K562 (cell line): ENCODE results near the gene PCMTD2. TPM values are rescaled to one million over a fixed set of nuclear protein-coding genes. Genes with fewer than 3 reads are reported as not detected.

Experiments used
- ATAC-seq: fragments of 200-7000 bp; cut with Tn5 transposase; 3 replicates; pipeline ENCODE4 v1.9.1; 2020; ENCODE audit warnings: moderate library complexity
- BruUV-seq: library from RNA; stranded (reverse); fragments of 400-500 nt; replicated peaks from 2 replicates; lab custom pipeline; 2021; lab: Mats Ljungman, UMichigan
- CTCF ChIA-PET: fragments of 300-600 bp; formaldehyde crosslinking; extraction: SDS; loops from one replicate; lab custom pipeline; 2021; ENCODE audit warnings: low intra/inter-chr PET ratio; lab: Yijun Ruan, JAX
- POLR2A ChIA-PET: fragments of 300-600, 350-650 bp; sonication (Branson Sonifier 250); formaldehyde crosslinking; extraction: SDS; loops from one replicate; lab custom pipeline; 2021; ENCODE audit warnings: antibody characterized with exemption, inconsistent platforms; lab: Yijun Ruan, JAX
- DNase-seq, 4 experiments: peaks; one replicate each; pipeline versions ENCODE4 v3.0.0 to v3.0.0-alpha.2; 2011 to 2018; ENCODE audit warnings: low spot score in 3 of 4, mixed read lengths in 3 of 4; ENCODE audit errors: extremely low read depth in 1 of 4
- FAIRE-seq: peaks from 2 replicates; lab custom pipeline; 2011; peaks lifted over from hg19 to GRCh38; lab: Jason Lieb, UNC
- H2AFZ ChIP-seq: 2 replicates; pipeline ENCODE4 v1.6.0; 2011; ENCODE audit warnings: low read depth, low read length, control low read depth, inconsistent platforms
- H3K27ac ChIP-seq: fragments of 200-600 bp; 3 replicates; pipeline ENCODE4 v1.8.0; 2011; ENCODE audit warnings: low read depth, mild to moderate bottlenecking, control low read depth, inconsistent platforms, low read length, moderate library complexity, mixed read lengths; ENCODE audit errors: extremely low read depth
- H3K27me3 ChIP-seq, 2 experiments: fragments of 300-600 bp in 1 of 2; 2 replicates in 1 of 2; 3 replicates in 1 of 2; pipeline versions ENCODE4 v1.6.0 to v1.8.0; 2011; ENCODE audit warnings: inconsistent platforms in 2 of 2, low read length in 2 of 2, mild to moderate bottlenecking in 1 of 2, mixed read lengths in 1 of 2, moderate library complexity in 1 of 2; ENCODE audit not compliant: control insufficient read depth in 2 of 2, insufficient read depth in 2 of 2
- H3K36me3 ChIP-seq: fragments of 300-600 bp; 3 replicates; pipeline ENCODE4 v1.8.0; 2011; ENCODE audit warnings: mild to moderate bottlenecking, low read length, inconsistent platforms; ENCODE audit not compliant: control insufficient read depth, insufficient read depth
- H3K4me1 ChIP-seq, 2 experiments: fragments of 200-600 bp in 1 of 2; replicated peaks in 1 of 2; 2 replicates in 1 of 2; 3 replicates in 1 of 2; pipeline versions ENCODE4 v1.5.1 to v1.8.0; 2011; ENCODE audit warnings: inconsistent platforms in 2 of 2, low read length in 2 of 2, mild to moderate bottlenecking in 1 of 2, mixed read lengths in 1 of 2, moderate library complexity in 1 of 2; ENCODE audit not compliant: control insufficient read depth in 2 of 2, insufficient read depth in 2 of 2
- H3K4me2 ChIP-seq: 2 replicates; pipeline ENCODE4 v1.6.1; 2011; ENCODE audit warnings: low read length, control low read depth, inconsistent platforms, mixed read lengths; ENCODE audit not compliant: insufficient read depth
- H3K4me3 ChIP-seq: fragments of 200-600 bp; sonication (generic), shearing (Covaris generic); 2 replicates; pipeline ENCODE4 v1.5.1; 2016; ENCODE audit warnings: control low read depth, inconsistent platforms
- H3K79me2 ChIP-seq: fragments of 200-600 bp; 3 replicates; pipeline ENCODE4 v1.8.0; 2011; ENCODE audit warnings: low read length, inconsistent platforms; ENCODE audit not compliant: control insufficient read depth, insufficient read depth
- H3K9ac ChIP-seq, 2 experiments: 2 replicates each; pipeline versions ENCODE4 v1.6.0 to v1.6.1; 2011; ENCODE audit warnings: low read depth in 2 of 2, low read length in 2 of 2, control low read depth in 1 of 2, inconsistent platforms in 1 of 2, mild to moderate bottlenecking in 1 of 2, mixed read lengths in 1 of 2; ENCODE audit not compliant: insufficient read depth in 1 of 2
- H3K9me1 ChIP-seq: one replicate; pipeline ENCODE4 v1.6.0; 2011; ENCODE audit warnings: inconsistent platforms, mild to moderate bottlenecking, low read length, moderate library complexity; ENCODE audit not compliant: control insufficient read depth, insufficient read depth
- H3K9me3 ChIP-seq: replicated peaks from 2 replicates; pipeline ENCODE4 v1.5.1; 2011; ENCODE audit warnings: low read depth, low read length, inconsistent platforms; ENCODE audit not compliant: control insufficient read depth, insufficient read depth
- H4K20me1 ChIP-seq: replicated peaks from 2 replicates; pipeline ENCODE4 v1.6.1; 2011; ENCODE audit warnings: low read length, inconsistent platforms, mixed read lengths; ENCODE audit not compliant: control insufficient read depth, insufficient read depth
- CBX1 ChIP-seq: sonication (generic); IDR thresholded peaks from 2 replicates; pipeline ENCODE4 v1.6.1; 2016; ENCODE audit warnings: antibody characterized with exemption, low read depth, mild to moderate bottlenecking
- CEBPG ChIP-seq, 3 experiments: fragments of 200-800 bp in 1 of 3; sonication (Bioruptor generic) in 1 of 3; sonication (generic) in 1 of 3; formaldehyde crosslinking in 1 of 3; IDR thresholded peaks in 2 of 3; conservative IDR thresholded peaks in 1 of 3; 2 replicates each; pipeline versions ENCODE4 v1.6.1 to v1.8.0; 2016 to 2022; ENCODE audit warnings: missing compliant biosample characterization in 2 of 3, missing genetic modification characterization in 2 of 3, mild to moderate bottlenecking in 1 of 3, missing genetic modification reagents in 1 of 3
- GABPB1 ChIP-seq: sonication (generic); formaldehyde crosslinking; IDR thresholded peaks from 2 replicates; pipeline ENCODE4 v1.8.0; 2022; ENCODE audit warnings: mild to moderate bottlenecking, missing genetic modification reagents
- NFIC ChIP-seq: fragments of 450-650 bp; IDR thresholded peaks from 2 replicates; pipeline ENCODE4 v1.6.1; 2017; ENCODE audit warnings: mild to moderate bottlenecking, inconsistent platforms
- SMAD2 ChIP-seq: fragments of 150-350 bp; IDR thresholded peaks from 2 replicates; pipeline ENCODE4 v1.6.1; 2014; ENCODE audit warnings: low read depth, mild to moderate bottlenecking, low read length
- ZNF212 ChIP-seq: fragments of 450-650 bp; formaldehyde crosslinking; IDR thresholded peaks from 2 replicates; pipeline ENCODE4 v1.4.0; 2020; ENCODE audit warnings: mild to moderate bottlenecking
- ZNF75A ChIP-seq: fragments of 450-650 bp; formaldehyde crosslinking; IDR thresholded peaks from 2 replicates; pipeline ENCODE4 v1.4.0; 2020; ENCODE audit warnings: mild to moderate bottlenecking
- ZNF780A ChIP-seq: fragments of 250-450 bp; sonication (Bioruptor Pico); IDR thresholded peaks from 2 replicates; pipeline ENCODE4 v1.5.0; 2021; ENCODE audit warnings: mild to moderate bottlenecking
- WGBS: fragments of 100-300 bp; shearing (Covaris generic); methylation state at CpG from one replicate; pipeline ENCODE4 v1.1.6; 2016; ENCODE audit warnings: low coverage, mixed read lengths; ENCODE audit not compliant: insufficient coverage; ENCODE audit errors: missing lambda C conversion rate; 5-methylcytosine and 5-hydroxymethylcytosine counted together
- in situ Hi-C: fragments of 300-500 bp; cut with MboI; formaldehyde crosslinking; loops from 4 replicates; pipeline ENCODE4 v1.15.0; 2018; ENCODE audit warnings: inconsistent platforms, mixed read lengths
- intact Hi-C: fragments of 100-400 bp; cut with micrococcal nuclease; formaldehyde crosslinking; loops from 2 replicates; pipeline ENCODE4 v1.14.2; 2022
- polyA plus RNA-seq, 8 experiments: library from polyadenylated mRNA; depleted of rRNA in 4 of 8; stranded (reverse) in 5 of 8; unstranded in 3 of 8; fragments of >200 nt; fragmentation: Nextera tagmentation in 2 of 8; fragmentation: Illumina TruSeq in 1 of 8; extraction: Ambion mirVana in 2 of 8; extraction: Trizol in 1 of 8; gene quantifications; 2 replicates each; pipeline versions ENCODE4 v1.2.1 to v1.2.3, GENCODE V29; 2011 to 2014; ENCODE audit warnings: inconsistent platforms in 1 of 8, missing spikeins in 1 of 8
- total RNA-seq, 7 experiments: library from RNA; depleted of rRNA in 6 of 7; stranded (reverse); fragments of >200 nt in 6 of 7; fragmentation: Illumina TruSeq in 2 of 7; extraction: Trizol in 2 of 7; gene quantifications; 2 replicates each; pipeline versions ENCODE4 v1.2.1 to v1.2.3, GENCODE V29; 2011 to 2021; ENCODE audit warnings: low replicate concordance in 1 of 7
- TF ChIP-seq, protein P1 (sequence below): fragments of 450-650 bp; IDR thresholded peaks from 2 replicates; pipeline ENCODE4 v1.6.1; 2018; ENCODE audit not compliant: partially characterized antibody

PCMTD2 gene
- total and polyA plus RNA-seq, 9 of the 15 experiments (the other 6 are each of a cell fraction or from before 2014, with no cell fraction given), result 11.3 to 49.3 (median 28.4) TPM

DNA sequence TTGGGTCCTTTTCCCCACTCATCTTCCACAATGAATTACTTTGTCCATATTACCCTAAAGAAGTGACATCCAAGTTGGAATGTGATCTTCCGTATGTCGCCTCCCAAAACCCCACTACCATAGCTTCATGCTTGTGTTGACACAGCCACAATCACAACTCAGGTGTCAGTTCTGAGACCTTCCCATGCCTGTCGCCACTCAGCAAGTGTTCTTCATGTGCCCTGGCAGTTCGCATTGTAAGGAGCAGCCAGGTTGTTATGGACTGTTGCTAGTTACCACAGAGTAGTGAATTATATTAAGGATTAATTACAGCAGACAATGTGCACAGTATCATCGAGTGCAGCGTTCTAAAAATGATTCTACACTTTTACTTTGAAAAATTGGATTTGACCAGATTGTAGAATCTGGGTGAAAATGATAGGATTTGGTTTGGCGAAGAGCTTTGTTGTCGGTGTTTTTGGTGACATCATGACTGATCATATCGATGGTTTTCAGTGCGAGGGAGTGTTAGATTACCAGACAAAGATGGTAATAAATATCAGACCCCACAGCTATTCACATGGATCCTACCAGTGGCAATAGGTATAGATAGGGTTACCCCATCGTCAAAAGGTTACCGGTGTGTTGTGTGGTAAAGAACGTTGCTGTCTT lies 1.7 kb downstream of the PCMTD2 start:
- FAIRE-seq (no peak), ATAC-seq (no peak), DNase-seq (peak in 1 of 4 experiments; percentile 6)
- H3K27ac ChIP-seq, result no peak overlapping the region
- peak overlapping the region in 1 of 2 experiments; percentile 70; a peak in 1 of 4 replicates for H3K9ac ChIP-seq
- H3K36me3 ChIP-seq, result peaks cover 3% of the 10 kb centered on the region; the same call in 2 of the 3 replicates
- H3K9me1 ChIP-seq, result no peaks in the 10 kb centered on the region
- peaks cover 21% of the 10 kb centered on the region in 2 experiments for H3K4me1 ChIP-seq
- BruUV-seq, result no TSS peak
- no peaks in the 10 kb centered on the region for H4K20me1 ChIP-seq
- ChIA-PET CTCF (no interaction called here), POLR2A (no interaction called here)
- in situ Hi-C loops (loop anchor here (5.0 kb wide), 1 partner anchor 65 kb away; no protein-coding TSS in a partner anchor), intact Hi-C loops (no loop called here)
- H2AFZ ChIP-seq, result no peak overlapping the region
- H3K4me2 ChIP-seq, result no peak overlapping the region; the same call in 1 of the 2 replicates
- no peaks in the 10 kb centered on the region for H3K27me3 ChIP-seq
- peak overlapping the region; percentile 91; the same call in 1 of the 2 replicates for H3K4me3 ChIP-seq
- TF ChIP-seq, protein P1, sequence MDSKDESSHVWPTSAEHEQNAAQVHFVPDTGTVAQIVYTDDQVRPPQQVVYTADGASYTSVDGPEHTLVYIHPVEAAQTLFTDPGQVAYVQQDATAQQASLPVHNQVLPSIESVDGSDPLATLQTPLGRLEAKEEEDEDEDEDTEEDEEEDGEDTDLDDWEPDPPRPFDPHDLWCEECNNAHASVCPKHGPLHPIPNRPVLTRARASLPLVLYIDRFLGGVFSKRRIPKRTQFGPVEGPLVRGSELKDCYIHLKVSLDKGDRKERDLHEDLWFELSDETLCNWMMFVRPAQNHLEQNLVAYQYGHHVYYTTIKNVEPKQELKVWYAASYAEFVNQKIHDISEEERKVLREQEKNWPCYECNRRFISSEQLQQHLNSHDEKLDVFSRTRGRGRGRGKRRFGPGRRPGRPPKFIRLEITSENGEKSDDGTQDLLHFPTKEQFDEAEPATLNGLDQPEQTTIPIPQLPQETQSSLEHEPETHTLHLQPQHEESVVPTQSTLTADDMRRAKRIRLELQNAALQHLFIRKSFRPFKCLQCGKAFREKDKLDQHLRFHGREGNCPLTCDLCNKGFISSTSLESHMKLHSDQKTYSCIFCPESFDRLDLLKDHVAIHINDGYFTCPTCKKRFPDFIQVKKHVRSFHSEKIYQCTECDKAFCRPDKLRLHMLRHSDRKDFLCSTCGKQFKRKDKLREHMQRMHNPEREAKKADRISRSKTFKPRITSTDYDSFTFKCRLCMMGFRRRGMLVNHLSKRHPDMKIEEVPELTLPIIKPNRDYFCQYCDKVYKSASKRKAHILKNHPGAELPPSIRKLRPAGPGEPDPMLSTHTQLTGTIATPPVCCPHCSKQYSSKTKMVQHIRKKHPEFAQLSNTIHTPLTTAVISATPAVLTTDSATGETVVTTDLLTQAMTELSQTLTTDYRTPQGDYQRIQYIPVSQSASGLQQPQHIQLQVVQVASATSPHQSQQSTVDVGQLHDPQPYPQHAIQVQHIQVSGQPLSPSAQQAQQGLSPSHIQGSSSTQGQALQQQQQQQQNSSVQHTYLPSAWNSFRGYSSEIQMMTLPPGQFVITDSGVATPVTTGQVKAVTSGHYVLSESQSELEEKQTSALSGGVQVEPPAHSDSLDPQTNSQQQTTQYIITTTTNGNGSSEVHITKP, result no peak
- no peak for TF ChIP-seq GABPB1 (CRISPR knock-in tag)
- no peak for TF ChIP-seq SMAD2
- TF ChIP-seq CBX1, result no peak
- TF ChIP-seq ZNF212 (CRISPR knock-in tag), result no peak
- TF ChIP-seq ZNF75A (CRISPR knock-in tag), result no peak
- TF ChIP-seq ZNF780A, result no peak
- TF ChIP-seq CEBPG (CRISPR knock-in tag; IDR thresholded peaks at IDR 0.05), result no peak
- TF ChIP-seq CEBPG (tag; conservative IDR thresholded peaks at IDR 0.05 in 1 of 2, IDR thresholded peaks at IDR 0.05 in 1 of 2), result no peak
- no peak for TF ChIP-seq NFIC
- no peaks in the 10 kb centered on the region for H3K9me3 ChIP-seq
- H3K79me2 ChIP-seq, result peaks cover 35% of the 10 kb centered on the region
- 71% methylated on average over 13 of the region's 13 CpGs for WGBS
